HepG2 (cell line): Measurements from ENCODE around the gene YPEL4. TPM values are rescaled to one million over a fixed set of nuclear protein-coding genes. Genes with fewer than 3 reads are reported as not detected.

ENCODE experiments used
- CC2D1A ChIP-seq: sonication (generic); formaldehyde crosslinking; IDR thresholded peaks from 2 replicates; pipeline ENCODE4 v1.8.1; 2023; ENCODE audit warnings: mild to moderate bottlenecking, missing genetic modification reagents
- ETV5 ChIP-seq: IDR thresholded peaks from 2 replicates; pipeline ENCODE4 v1.6.1; 2018; ENCODE audit warnings: missing biosample characterization, missing genetic modification reagents, inconsistent platforms, borderline replicate concordance
- FLYWCH1 ChIP-seq: sonication (generic); formaldehyde crosslinking; IDR thresholded peaks from 2 replicates; pipeline ENCODE4 v1.8.1; 2023; ENCODE audit warnings: mild to moderate bottlenecking, missing genetic modification reagents
- GATA4 ChIP-seq: sonication (generic); IDR thresholded peaks from 2 replicates; pipeline ENCODE4 v1.6.1; 2016; ENCODE audit warnings: antibody characterized with exemption, low read depth, borderline replicate concordance
- HDAC2 ChIP-seq: sonication (generic); formaldehyde crosslinking; IDR thresholded peaks from 2 replicates; pipeline ENCODE4 v1.4.0; 2020; ENCODE audit warnings: missing genetic modification reagents
- HNF4G ChIP-seq, 2 experiments: sonication (generic) in 1 of 2; formaldehyde crosslinking in 1 of 2; IDR thresholded peaks; 2 replicates each; pipeline versions ENCODE4 v1.4.0 to v1.6.1; 2011 to 2020; ENCODE audit warnings: borderline replicate concordance in 2 of 2, low read depth in 2 of 2, mild to moderate bottlenecking in 2 of 2, low read length in 1 of 2, missing genetic modification reagents in 1 of 2, moderate library complexity in 1 of 2
- KLF11 ChIP-seq: IDR thresholded peaks from 2 replicates; pipeline ENCODE4 v1.6.1; 2016; ENCODE audit warnings: missing compliant biosample characterization
- KLF13 ChIP-seq: sonication (generic); formaldehyde crosslinking; IDR thresholded peaks from 2 replicates; pipeline ENCODE4 v1.4.0; 2020; ENCODE audit warnings: mild to moderate bottlenecking, missing genetic modification reagents
- NCOA2 ChIP-seq: sonication (generic); formaldehyde crosslinking; IDR thresholded peaks from 2 replicates; pipeline ENCODE4 v1.8.0; 2022; ENCODE audit warnings: inconsistent platforms
- RBFOX2 ChIP-seq: fragments of 200-400 bp; formaldehyde crosslinking; IDR thresholded peaks from 2 replicates; pipeline ENCODE4 v1.6.1; 2017; ENCODE audit warnings: low read depth, mild to moderate bottlenecking, low read length
- STAG1 ChIP-seq: sonication (generic); formaldehyde crosslinking; IDR thresholded peaks from 2 replicates; pipeline ENCODE4 v1.4.0; 2020; ENCODE audit warnings: missing genetic modification reagents
- TBX3 ChIP-seq: fragments of 450-650 bp; IDR thresholded peaks from 2 replicates; pipeline ENCODE4 v1.6.1; 2017; ENCODE audit warnings: antibody characterized with exemption, mild to moderate bottlenecking, inconsistent platforms, borderline replicate concordance
- TOPORS ChIP-seq: sonication (generic); formaldehyde crosslinking; IDR thresholded peaks from 2 replicates; pipeline ENCODE4 v1.8.0; 2023; ENCODE audit warnings: mild to moderate bottlenecking, missing genetic modification reagents
- ZBTB7A ChIP-seq: sonication (generic); formaldehyde crosslinking; IDR thresholded peaks from 2 replicates; pipeline ENCODE4 v1.8.0; 2022; ENCODE audit warnings: mild to moderate bottlenecking, missing genetic modification reagents
- ZKSCAN1 ChIP-seq: fragments of 150-350 bp; IDR thresholded peaks from 2 replicates; pipeline ENCODE4 v1.6.1; 2014; ENCODE audit warnings: low read length
- ZMYM4 ChIP-seq: sonication (generic); formaldehyde crosslinking; IDR thresholded peaks from 2 replicates; pipeline ENCODE4 v1.8.1; 2023; ENCODE audit warnings: mild to moderate bottlenecking, missing genetic modification reagents
- ZNF143 ChIP-seq: sonication (generic); formaldehyde crosslinking; IDR thresholded peaks from 2 replicates; pipeline ENCODE4 v1.4.0; 2020; ENCODE audit warnings: missing genetic modification reagents
- ZNF350 ChIP-seq: sonication (generic); formaldehyde crosslinking; IDR thresholded peaks from 2 replicates; pipeline ENCODE4 v1.4.0; 2020; ENCODE audit warnings: mild to moderate bottlenecking, low read depth, missing genetic modification reagents, borderline replicate concordance
- ZNF431 ChIP-seq: sonication (generic); formaldehyde crosslinking; IDR thresholded peaks from 2 replicates; pipeline ENCODE4 v1.9.0; 2022; ENCODE audit warnings: missing genetic modification reagents, low read depth, mild to moderate bottlenecking, borderline replicate concordance
- ZNF616 ChIP-seq: sonication (generic); formaldehyde crosslinking; IDR thresholded peaks from 2 replicates; pipeline ENCODE4 v1.5.0; 2020; ENCODE audit warnings: low read depth, mild to moderate bottlenecking, missing genetic modification reagents
- polyA plus RNA-seq, 8 experiments: library from polyadenylated mRNA; depleted of rRNA in 3 of 8; stranded (reverse) in 7 of 8; unstranded in 1 of 8; fragments of >200 nt; fragmentation: Illumina TruSeq in 4 of 8; extraction: Trizol in 4 of 8; gene quantifications; 2 replicates each; pipeline versions ENCODE4 v1.2.1 to v1.2.3, GENCODE V29; 2011 to 2016; ENCODE audit warnings: low read depth in 4 of 8, missing spikeins in 1 of 8, mixed read lengths in 1 of 8; ENCODE audit not compliant: insufficient read depth in 1 of 8
- total RNA-seq, 5 experiments: library from RNA; depleted of rRNA; stranded (reverse); fragments of >200 nt; fragmentation: Illumina TruSeq; extraction: Trizol; gene quantifications; 2 replicates each; pipeline ENCODE4 v1.2.3, GENCODE V29; 2016; ENCODE audit warnings: low read depth in 1 of 5
- TF ChIP-seq, protein P1 (sequence below): sonication (generic); formaldehyde crosslinking; IDR thresholded peaks from 2 replicates; pipeline ENCODE4 v1.4.0; 2020; ENCODE audit warnings: missing genetic modification reagents
- TF ChIP-seq, protein P2 (sequence below): sonication (generic); formaldehyde crosslinking; IDR thresholded peaks from one replicate; pipeline ENCODE4 v1.5.1; 2020; ENCODE audit warnings: mild to moderate bottlenecking, missing genetic modification reagents; ENCODE audit errors: not compliant biosample characterization

YPEL4 gene
- total and polyA plus RNA-seq, 2 of the 13 experiments (the other 11 are each of a cell fraction or from before 2014, with no cell fraction given): 0.04 TPM; not detected in 1

- TF ChIP-seq ZMYM4 (CRISPR knock-in tag) (peak; percentile 32), HDAC2 (CRISPR knock-in tag) (peak; percentile 33), KLF13 (CRISPR knock-in tag) (no peak), ZNF431 (no peak), ETV5 (peak; percentile 81), CC2D1A (CRISPR knock-in tag) (no peak), TOPORS (CRISPR knock-in tag) (no peak), GATA4 (no peak), FLYWCH1 (CRISPR knock-in tag) (no peak), RBFOX2 (no peak), STAG1 (CRISPR knock-in tag) (no peak), ZNF143 (CRISPR knock-in tag) (no peak), KLF11 (CRISPR knock-in tag) (no peak), ZNF616 (CRISPR knock-in tag) (no peak), TBX3 (no peak), NCOA2 (peak; percentile 55; the same call in 1 of the 2 replicates), ZBTB7A (0 out of 2 replicates have a peak, but pooled peaks have one; percentile 26), HNF4G (IDR thresholded peaks at IDR 0.05; ENCODE audit: borderline replicate concordance, low read depth, low read length) (peak; percentile 9; the same call in 1 of the 2 replicates), HNF4G (CRISPR knock-in tag; IDR thresholded peaks at IDR 0.05; ENCODE audit: borderline replicate concordance, low read depth) (no peak), ZKSCAN1 (no peak), ZNF350 (peak; percentile 47; the same call in 1 of the 2 replicates)
- TF ChIP-seq, protein P1, sequence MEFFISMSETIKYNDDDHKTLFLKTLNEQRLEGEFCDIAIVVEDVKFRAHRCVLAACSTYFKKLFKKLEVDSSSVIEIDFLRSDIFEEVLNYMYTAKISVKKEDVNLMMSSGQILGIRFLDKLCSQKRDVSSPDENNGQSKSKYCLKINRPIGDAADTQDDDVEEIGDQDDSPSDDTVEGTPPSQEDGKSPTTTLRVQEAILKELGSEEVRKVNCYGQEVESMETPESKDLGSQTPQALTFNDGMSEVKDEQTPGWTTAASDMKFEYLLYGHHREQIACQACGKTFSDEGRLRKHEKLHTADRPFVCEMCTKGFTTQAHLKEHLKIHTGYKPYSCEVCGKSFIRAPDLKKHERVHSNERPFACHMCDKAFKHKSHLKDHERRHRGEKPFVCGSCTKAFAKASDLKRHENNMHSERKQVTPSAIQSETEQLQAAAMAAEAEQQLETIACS (CRISPR knock-in tag): no peak
- TF ChIP-seq, protein P2, sequence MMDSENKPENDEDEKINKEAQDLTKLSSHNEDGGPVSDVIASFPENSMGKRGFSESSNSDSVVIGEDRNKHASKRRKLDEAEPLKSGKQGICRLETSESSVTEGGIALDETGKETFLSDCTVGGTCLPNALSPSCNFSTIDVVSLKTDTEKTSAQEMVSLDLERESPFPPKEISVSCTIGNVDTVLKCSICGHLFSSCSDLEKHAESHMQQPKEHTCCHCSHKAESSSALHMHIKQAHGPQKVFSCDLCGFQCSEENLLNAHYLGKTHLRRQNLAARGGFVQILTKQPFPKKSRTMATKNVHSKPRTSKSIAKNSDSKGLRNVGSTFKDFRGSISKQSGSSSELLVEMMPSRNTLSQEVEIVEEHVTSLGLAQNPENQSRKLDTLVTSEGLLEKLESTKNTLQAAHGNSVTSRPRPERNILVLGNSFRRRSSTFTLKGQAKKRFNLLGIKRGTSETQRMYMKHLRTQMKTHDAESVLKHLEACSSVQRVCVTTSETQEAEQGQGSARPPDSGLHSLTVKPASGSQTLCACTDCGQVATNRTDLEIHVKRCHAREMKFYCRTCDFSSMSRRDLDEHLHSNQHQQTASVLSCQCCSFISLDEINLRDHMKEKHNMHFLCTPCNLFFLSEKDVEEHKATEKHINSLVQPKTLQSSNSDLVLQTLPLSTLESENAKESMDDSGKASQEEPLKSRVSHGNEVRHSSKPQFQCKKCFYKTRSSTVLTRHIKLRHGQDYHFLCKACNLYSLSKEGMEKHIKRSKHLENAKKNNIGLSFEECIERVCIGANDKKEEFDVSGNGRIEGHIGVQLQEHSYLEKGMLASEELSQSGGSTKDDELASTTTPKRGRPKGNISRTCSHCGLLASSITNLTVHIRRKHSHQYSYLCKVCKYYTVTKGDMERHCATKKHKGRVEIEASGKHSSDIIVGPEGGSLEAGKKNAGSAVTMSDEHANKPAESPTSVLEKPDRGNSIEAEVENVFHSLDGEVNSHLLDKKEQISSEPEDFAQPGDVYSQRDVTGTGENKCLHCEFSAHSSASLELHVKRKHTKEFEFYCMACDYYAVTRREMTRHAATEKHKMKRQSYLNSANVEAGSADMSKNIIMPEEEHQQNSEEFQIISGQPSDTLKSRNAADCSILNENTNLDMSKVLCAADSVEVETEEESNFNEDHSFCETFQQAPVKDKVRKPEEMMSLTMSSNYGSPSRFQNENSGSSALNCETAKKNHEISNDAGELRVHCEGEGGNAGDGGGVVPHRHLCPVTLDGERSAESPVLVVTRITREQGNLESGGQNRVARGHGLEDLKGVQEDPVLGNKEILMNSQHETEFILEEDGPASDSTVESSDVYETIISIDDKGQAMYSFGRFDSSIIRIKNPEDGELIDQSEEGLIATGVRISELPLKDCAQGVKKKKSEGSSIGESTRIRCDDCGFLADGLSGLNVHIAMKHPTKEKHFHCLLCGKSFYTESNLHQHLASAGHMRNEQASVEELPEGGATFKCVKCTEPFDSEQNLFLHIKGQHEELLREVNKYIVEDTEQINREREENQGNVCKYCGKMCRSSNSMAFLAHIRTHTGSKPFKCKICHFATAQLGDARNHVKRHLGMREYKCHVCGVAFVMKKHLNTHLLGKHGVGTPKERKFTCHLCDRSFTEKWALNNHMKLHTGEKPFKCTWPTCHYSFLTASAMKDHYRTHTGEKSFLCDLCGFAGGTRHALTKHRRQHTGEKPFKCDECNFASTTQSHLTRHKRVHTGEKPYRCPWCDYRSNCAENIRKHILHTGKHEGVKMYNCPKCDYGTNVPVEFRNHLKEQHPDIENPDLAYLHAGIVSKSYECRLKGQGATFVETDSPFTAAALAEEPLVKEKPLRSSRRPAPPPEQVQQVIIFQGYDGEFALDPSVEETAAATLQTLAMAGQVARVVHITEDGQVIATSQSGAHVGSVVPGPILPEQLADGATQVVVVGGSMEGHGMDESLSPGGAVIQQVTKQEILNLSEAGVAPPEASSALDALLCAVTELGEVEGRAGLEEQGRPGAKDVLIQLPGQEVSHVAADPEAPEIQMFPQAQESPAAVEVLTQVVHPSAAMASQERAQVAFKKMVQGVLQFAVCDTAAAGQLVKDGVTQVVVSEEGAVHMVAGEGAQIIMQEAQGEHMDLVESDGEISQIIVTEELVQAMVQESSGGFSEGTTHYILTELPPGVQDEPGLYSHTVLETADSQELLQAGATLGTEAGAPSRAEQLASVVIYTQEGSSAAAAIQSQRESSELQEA (CRISPR knock-in tag): no peak
These were observed 10.2 kb downstream of the YPEL4 start (continued) for GRCh38 chr11:57639321-57640067.
